DMS53 (cell line): ENCODE results near the gene EPHB1.
A peak's percentile ranks its signal among the peaks of the same experiment; 100 is the strongest.

ENCODE experiments used
- DNase-seq: peaks from one replicate; lab custom pipeline; 2025; lab: John Stamatoyannopoulos, UW

The EPHB1 gene

DNA sequence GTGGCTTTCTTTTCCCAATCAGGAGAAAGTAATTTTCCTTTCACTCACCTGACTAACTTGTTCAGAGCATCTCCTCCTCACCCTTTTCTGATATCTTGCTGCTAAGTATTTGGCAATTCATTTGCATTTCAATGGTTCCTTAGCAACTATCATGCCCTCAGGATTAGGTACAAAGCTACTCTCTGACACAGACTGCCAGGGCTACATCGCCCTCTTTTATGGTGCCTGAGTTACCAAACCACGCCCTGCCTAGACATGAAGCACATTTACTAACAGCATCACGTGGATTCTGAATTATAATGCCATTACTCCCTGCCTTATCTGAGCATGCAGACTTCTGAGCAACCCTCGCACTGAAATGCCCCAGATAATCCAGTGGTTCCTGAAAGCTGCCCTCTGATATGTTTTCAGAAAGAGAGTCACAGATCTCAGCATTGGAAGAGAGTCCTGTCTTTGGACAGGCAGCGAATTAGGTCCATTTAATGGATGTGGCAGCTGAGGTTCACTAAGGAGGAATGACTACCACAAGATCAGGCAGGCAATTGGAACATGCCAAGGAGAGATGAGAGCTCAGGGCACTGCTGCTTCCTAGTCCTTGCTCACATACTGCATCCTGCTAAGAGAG, 14.5 kb downstream of the EPHB1 start:
- DNase-seq = no peak

DNA sequence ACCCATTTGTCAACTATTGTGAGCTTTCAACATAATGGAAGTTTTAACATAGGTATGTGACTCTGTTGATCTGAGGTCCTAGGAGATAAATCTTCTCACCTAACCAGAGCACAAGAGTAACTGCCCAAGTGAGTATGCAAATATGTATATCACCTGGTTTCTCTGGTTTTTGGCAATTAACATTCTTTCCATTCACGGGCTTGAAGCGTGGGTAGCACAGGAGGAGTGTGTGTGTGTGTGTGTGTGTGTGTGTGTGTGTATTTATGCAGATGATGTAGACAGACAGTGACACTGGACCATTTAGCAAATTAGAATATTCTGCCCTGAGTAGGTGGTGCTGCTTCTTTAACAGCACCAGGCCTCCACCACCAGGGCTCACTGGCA, 15.0 kb downstream of the EPHB1 start:
- DNase-seq = no peak

DNA sequence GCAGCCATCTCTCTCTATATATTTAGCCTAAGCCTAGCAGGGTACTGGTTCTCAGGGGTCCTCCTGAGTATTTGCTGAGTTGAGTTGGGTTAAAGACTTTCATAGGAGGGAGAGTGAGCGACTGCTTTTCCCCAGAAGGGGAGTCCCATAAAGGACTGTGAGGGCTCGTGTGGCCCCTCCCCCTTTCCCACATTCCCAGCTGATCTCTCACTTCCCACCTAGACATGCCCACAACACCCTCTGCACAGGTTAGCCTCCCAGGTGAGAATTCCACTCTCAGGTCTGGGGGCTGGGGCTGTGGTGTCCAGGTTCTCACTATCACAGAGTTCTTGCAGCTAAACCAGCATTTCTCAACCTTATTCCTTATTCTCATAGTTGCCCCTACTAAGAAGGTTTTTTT, 15.8 kb downstream of the EPHB1 start:
- DNase-seq = no peak

DNA sequence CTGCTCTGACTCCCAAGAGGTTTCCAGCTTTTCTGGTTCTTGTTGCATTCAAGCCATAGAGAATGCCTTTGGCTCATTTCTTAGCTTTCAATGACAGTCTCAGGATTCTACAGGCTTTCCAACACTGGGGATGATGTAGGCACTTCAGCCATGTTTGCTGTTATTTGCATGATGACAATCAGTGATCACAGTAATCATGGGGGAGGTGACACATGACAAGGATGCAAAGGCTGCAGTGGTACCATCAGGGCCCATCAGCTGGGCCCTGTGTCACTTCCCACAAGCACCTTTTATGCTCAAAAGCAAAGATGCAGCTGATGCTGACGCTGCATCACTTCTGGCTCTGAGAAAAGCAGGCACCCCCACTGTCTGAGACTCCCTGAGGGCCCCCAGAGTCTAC, 18.6 kb downstream of the EPHB1 start:
- no peak for DNase-seq

DNA sequence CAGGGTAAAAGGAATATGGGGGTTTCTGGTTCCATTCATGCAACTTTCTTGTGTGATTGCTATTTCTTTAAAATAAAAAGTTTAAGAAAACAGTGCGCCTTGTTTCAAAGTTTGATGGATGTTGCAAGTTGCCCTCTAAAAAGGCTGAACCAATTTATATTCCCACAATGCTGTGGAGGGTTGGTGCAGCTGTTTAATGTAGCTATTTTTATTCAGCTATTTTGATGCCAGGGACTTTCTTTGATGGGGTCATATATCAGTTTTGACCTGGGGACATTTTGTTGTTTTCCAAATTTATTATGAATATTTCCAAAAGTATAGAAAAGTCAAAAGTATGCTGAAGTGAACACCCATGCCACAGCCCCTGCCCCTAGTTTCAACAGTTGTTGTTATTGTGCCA, 20.5 kb downstream of the EPHB1 start:
- DNase-seq = no peak

DNA sequence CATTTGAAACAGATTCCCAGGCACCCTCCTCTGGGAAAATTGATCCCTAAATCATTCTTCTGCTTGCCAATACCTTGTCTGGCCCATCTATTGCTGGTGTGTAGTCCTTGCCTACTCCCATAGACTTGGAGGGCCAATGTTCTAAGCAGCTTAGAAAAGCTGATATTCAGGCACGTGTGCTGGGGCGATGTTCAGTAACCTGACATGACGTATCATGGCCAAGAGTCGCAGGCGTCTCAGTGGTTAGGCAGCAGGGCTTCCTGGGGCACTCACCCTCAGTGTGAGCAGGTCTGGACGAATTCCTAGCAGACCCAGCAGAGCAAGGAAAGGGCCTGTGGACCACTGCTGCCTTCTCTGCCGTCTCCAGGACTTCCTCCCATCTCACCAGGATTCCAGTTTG, 21.6 kb downstream of the EPHB1 start:
- no peak for DNase-seq

DNA sequence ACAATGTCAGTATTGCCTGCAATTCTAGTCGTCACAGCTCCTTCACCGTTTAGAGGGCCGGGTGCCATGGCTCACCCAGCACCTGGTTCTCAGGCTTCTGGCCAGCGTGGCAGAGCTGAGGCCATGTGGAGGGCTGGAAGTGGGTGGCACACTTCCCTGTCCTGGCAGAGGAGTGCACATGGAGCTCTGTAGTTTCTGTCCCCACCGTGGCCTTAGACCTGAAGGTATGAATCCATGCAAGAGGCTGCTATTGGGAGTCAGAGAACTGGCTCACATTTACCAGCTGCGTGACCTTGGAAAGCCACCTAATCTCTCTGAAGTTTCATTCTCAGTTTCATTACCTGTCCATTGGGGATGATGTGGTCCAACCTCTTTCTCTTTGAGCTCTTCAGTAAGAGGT, 22.2 kb downstream of the EPHB1 start:
- DNase-seq = no peak

DNA sequence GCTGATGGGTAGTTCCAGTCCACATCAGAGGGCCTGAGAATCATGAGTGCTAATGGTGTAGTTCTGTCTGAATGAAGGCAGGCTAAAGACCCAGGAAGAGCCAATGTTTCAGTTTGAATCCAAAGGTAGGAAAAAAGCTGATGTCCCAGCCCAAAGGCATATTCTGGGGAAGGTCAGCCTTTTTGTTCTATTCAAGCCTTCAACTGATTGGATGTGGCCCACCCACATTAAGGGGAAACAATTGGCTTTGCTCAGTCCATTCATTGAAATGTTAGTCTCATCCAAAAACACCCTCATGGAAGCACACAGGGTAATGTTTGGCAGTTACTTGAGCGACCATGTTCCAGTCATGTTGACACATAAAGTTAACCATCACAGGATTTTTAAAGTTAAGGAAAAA, 25.9 kb downstream of the EPHB1 start:
- no peak for DNase-seq

DNA sequence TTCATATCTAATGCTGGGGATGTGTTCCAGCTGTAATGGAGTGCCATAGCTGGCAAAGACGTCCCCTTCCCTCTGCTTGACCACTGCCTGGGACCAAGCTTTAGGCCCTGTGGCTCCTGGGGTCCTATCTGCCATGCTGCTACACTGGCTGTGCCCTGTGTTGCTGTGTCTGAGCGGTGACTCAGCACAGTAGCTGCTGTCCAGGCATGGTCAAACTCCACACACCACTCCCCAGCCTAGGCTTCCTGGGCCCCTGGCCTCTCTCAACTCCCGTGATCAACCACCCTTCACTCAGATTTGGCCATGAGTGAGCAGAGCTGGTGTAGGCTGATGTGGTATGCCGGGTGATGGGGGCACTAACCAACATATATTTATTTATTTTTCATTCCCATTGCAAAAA, 27.0 kb downstream of the EPHB1 start:
- DNase-seq = no peak

DNA sequence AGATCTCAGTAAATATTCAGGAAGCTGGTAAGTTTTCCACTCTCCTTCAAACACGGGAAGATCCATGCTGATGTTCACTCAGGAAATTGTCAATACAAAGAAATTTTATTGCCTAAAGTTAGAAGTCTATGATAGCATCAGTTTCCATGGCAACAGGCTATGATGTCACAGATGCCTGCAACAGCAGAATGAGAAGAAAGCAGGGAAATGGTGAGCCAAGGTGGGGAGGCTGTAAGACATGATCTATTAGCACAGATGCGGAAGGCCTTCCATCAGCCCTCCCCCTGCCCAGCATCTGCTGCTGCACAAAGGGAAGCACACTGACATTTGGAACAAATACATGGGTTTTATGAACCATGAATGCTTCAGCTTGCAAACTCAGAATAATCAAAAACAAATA, 28.6 kb downstream of the EPHB1 start:
- no peak for DNase-seq

DNA sequence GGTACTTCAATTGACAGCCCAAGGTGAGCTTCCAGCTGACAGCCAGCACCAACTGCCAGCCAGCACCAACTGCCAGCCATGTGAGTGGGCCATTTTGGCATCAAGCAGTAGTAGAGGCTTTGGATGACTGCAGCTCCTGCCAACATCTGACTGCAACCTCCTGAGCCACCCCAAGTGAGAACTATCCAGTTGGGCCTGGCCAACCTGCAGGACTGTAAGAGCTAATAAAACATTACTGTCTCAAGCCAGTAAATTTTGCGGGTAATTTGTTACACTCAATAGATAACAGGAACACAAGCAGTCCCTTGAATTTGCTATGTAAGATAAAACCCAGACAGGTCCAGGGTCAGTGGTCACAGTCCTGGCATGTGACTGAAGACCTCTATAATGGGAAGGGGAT, 29.7 kb downstream of the EPHB1 start:
- no peak for DNase-seq

DNA sequence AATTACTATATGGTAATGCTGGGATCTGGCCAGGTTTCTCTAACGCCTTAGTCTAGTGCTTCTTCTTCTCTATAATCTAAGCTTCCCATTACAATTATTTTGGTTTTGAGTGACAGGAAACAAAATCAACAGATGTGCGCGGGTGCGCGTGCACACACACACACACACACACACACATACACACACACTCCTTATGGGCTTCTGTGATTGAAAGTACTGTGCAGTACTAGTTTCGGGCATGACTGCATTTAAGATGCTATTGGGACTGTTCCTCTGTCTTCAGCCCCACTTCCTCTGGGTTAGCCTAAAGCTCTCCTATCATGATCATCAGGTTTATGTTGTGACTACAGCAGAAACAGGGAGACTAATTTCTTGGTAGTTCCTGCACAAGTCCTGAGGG, 32.2 kb downstream of the EPHB1 start:
- no peak for DNase-seq

DNA sequence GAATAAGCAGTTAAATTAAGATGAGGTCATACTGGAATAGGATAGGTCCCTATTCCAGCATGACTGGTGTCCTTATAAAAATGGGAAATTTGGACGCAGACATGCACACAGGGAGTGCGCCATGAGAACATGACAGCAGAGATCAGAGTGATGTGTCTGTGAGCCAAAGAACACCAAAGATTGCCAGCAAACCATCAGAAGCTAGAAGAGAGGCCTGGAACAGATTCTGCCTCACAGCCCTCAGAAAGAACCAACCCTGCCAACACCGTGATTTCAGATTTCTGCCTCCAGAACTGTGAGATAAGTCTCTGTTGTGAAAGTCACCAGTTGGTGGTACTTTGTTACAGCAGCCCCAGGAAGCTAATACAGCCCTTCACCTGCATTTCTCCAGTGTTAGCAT, 34.7 kb downstream of the EPHB1 start:
- no peak for DNase-seq

DNA sequence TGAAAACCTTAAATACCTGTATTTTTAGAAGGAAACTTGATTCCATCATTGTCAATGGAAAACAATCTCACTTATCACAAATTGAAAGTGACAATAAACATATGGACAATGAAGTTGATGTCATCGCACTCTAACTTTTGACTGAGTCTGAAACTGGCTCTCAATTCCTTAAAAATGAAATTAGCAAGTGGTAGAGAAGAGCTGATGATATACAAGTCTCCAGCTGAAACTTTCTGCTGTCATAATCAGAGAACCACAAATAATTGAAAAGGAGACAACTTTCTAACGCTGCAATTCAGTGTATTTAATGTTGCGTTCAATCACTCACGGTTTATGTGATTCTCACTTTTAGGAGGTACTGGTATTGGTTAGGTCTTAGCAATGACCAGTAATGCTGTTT, 37.5 kb downstream of the EPHB1 start:
- no peak for DNase-seq

DNA sequence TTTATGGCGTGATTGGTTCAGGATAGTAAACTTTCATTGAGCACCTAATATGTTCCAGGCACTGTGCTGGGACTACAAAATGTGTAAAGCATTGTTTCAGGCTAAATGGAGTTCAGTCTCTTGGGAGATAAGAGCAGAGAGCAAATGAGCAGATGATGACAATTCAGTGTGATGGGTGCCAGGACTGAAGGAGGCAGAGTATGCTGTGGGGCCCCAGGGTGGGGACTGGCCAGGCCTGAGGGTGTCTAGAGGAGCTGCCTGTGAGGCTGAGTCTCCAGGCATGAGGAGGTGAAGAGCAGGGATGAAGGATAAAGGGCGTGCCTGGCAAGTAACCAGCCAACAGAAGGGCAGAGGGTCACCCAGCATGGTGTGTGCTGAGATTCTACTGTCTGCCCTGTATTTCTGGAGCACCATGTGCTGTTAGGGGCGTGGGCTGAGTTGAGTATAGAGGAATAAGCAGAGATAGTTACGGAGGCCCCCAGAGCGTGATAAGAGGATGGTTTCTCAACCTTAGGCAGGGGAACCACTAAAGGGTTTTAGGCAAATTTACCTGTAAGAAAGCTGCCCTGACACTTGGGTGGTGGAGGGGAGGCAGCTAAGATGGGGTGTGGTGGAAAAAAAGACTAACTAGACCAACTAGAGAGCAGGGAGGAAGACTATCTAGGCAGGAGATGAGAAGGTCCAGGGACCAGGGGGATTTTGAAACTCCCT, 38.5 kb downstream of the EPHB1 start:
- DNase-seq = no peak

DNA sequence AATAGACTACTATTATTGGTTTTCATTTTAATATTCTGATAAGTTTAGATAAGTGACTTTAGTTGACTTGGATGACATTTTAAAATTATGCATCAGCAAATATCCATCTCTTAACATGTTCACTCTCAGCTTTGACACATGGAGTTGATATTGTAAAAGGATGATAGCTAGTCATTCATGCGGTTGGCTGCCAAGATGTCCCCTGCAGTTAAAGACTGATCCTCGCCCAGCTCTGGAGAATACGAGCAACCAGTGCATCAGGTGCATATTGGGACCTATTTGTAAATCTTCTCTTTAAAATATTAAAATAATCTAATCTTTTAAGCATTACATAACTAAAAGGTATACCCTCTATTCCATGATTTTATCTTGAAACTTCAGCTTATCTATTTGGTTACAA, 41.9 kb downstream of the EPHB1 start:
- DNase-seq = no peak

DNA sequence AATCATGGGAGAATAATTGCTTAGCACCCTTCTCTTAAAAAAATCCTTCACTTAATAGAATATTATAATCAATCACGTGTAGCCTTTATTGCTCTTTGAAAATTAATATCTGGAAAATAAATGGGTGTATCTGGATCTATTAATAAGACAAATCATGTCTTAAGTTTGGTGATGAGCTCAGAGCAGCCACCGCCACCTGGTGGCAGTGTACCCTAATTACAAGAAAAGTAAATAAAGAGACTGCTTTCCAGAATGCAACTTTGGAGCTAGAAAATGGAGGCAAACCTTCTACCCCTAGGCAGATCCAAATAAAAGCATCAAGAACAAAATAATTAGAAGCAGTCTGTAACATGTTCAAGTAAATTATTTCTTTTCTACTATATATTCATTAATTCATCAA, 43.5 kb downstream of the EPHB1 start:
- peak; percentile 30 for DNase-seq

DNA sequence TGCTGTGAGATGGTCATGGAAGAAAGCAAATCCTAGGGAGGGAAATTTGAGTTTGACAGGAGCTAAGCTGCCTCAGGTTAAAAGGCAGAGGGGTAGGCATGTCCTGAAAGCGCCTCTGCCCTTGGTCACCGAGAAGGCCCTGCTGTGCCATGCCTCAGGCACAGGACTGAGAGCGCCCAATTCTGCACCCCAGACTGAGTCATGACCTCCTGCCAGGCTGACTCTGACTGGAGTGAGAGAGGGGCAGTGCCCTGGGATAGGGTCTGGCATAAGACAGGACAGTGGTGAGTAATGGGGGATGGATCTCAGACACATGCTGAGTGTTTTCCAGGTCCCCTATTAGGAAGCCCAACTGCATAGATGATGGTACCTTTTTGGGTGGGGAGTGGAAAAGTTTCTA, 44.4 kb downstream of the EPHB1 start:
- no peak for DNase-seq

DNA sequence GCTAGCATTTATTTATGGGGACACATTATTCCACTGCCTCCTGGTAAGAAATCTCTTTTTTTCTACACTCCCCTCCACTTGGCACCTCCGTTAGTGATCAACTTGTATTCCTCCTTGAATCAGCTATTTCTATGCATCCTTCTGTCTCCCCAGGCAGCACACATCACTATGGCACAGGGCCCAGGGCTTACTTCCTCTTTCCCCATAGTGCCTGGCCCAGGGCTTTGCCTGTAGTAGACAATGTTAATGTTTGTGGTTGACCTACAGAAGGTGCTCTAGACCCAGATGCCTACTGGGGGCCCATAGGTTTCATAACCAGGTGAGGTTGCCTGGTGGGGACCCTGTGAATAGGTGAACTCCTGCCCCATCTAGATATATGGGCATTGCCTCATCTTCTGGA, 44.9 kb downstream of the EPHB1 start:
- no peak for DNase-seq

DNA sequence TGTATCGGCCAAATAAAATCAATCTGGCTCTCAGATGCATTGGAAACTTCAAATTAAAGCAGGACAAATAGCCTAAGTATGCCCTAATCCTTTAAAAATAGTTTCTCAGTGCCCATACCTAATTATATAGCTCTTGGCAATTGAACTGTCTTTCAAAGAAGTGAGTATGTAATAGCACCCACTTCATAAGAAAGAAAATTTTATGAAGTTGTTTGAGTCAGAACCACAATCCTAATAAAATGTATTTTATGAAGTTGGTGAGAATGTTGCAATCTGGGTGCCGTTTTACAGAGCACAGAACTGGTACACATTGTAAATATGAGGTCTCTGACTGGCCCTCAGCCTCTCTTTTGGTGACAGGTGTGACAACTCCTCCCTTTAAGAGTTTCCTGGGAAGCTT, 45.4 kb downstream of the EPHB1 start:
- no peak for DNase-seq

DNA sequence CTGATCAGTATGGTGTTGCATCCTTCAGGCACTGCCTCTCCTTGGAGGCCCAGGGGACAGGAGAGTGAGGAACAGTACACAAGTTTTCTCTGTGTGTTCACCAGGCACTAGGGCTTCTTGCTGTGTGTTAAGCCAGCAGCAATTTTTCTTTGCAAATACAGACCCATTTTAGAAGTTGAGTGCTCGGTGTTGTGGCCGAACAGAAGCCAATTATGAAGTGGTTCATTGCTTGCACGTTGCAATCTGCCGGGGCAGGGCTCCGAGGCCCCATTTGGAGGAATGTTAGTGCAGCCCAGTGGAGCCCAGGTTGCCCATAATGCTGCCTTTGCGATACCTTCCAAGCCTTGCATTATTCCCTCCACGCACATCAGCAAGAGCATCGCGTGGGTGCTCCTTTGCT, 51.0 kb downstream of the EPHB1 start:
- DNase-seq = no peak

DNA sequence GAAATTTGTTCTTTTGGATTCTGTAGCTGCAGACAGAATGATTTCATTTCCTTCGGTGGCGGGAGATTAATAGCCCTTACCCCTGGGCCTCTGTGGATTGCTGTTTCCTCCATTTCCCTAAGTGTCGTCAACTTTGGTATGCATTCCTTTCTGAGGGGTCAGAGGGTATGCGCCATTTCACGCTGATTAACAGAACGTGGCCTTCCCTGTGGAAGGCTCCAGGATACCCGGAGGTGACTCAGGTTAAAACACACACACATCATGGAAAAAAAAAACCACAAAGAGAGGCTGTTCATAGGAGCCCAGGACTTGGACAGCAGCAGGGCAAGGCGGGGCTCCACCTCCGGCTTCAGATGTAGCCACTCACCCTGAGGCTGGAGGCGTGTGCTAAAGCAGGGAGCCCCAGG, 51.9 kb downstream of the EPHB1 start:
- peak; percentile 78 for DNase-seq

DNA sequence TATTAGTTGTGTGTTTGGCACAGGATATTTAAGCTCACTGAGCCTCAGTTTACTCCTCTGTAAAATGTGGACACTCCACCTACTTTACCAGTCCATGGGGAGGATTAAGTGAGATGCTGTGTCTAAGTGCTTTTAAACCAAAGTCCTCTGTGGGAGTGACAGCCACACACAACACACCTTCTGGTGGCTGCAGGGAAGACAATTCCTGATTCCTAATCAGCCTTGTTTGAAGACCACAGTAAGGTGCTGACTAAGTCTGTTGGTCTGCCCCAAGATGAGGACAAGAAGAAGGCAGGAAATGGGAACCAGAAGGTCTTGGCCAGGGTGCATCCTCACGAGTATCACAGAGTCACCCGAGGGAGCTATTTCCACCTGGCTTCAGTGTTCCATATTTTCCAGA, 52.3 kb downstream of the EPHB1 start:
- peak; percentile 36 for DNase-seq

DNA sequence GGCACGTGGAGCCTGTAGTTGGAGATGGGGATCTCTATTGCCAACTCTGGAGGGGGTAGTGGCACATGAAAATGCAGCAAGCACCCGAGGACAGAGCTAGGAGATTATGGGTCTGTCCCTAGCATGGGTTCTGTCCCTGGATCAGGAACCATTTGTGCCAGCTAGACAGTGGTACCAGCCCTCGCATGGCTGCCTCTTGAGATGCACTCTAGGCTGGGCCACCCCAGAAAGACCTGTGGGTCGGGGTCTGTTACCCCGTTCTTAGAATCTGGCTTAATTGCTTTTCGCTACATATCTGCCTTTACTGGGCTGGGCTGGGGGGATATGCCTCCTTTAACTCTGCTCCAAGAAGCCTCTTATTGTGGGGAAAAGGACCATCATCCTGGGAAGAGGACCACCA, 54.5 kb downstream of the EPHB1 start:
- no peak for DNase-seq
